Fibroblast of the conjunctiva (primary cell): Measurements from ENCODE around the gene GPR15.

ENCODE experiments used
- DNase-seq: peaks from one replicate; pipeline ENCODE4 v3.0.0-alpha.2; 2010; ENCODE audit warnings: low read depth

Gene GPR15

GRCh38 chr3:98531622-98532274, at the start of gene GPR15:
GPR15 (plus strand) TSS chr3:98531978; CDS start chr3:98532034, 56 bp downstream.
- no peak for DNase-seq

GRCh38 chr3:98482717-98483482, 48.9 kb upstream of the GPR15 start:
- no peak for DNase-seq

- DNase-seq = no peak
Measured at GRCh38 chr3:98483626-98484025, 48.2 kb upstream of the GPR15 start.

- no peak for DNase-seq
Measured at GRCh38 chr3:98497381-98497780, 34.4 kb upstream of the GPR15 start, which contains the start of gene OR5K2. OR5K2 (plus strand) TSS chr3:98497681; CDS start chr3:98497681, 0 bp downstream.

- no peak for DNase-seq
Measured at GRCh38 chr3:98500019-98500418, 31.8 kb upstream of the GPR15 start.

GRCh38 chr3:98501270-98501669, 30.5 kb upstream of the GPR15 start:
- no peak for DNase-seq

- DNase-seq = no peak
Measured at GRCh38 chr3:98501863-98502576, 29.8 kb upstream of the GPR15 start.

- no peak for DNase-seq
Measured at GRCh38 chr3:98504539-98504938, 27.2 kb upstream of the GPR15 start.

- no peak for DNase-seq
Measured at GRCh38 chr3:98508582-98508981, 23.2 kb upstream of the GPR15 start.

GRCh38 chr3:98512576-98512975, 19.2 kb upstream of the GPR15 start:
- DNase-seq = no peak

GRCh38 chr3:98513091-98513511, 18.7 kb upstream of the GPR15 start:
- DNase-seq = peak; percentile 29

- DNase-seq = no peak
Measured at GRCh38 chr3:98513736-98514135, 18.0 kb upstream of the GPR15 start.

GRCh38 chr3:98514948-98515347, 16.8 kb upstream of the GPR15 start:
- DNase-seq = no peak

- no peak for DNase-seq
Measured at GRCh38 chr3:98518816-98519215, 13.0 kb upstream of the GPR15 start.

- DNase-seq = no peak
Measured at GRCh38 chr3:98519351-98519750, 12.4 kb upstream of the GPR15 start.

- DNase-seq = peak; percentile 17
Measured at GRCh38 chr3:98521897-98522543, 9.8 kb upstream of the GPR15 start.

GRCh38 chr3:98522544-98523281, 9.1 kb upstream of the GPR15 start, which contains the start of gene CLDND1:
CLDND1 (minus strand) TSS chr3:98522902; CDS start chr3:98521424, 1,478 bp downstream.
- DNase-seq = peak; percentile 92

GRCh38 chr3:98525494-98525893, 6.3 kb upstream of the GPR15 start:
- DNase-seq = no peak

GRCh38 chr3:98528474-98529346, 3.1 kb upstream of the GPR15 start:
- no peak for DNase-seq

GRCh38 chr3:98529856-98530459, 1.8 kb upstream of the GPR15 start:
- DNase-seq = no peak
